ENCODE results near the gene UTF1. TPM values are rescaled to one million over a fixed set of nuclear protein-coding genes. Genes with fewer than 3 reads are reported as not detected.

UTF1 gene
- total and polyA plus RNA-seq, 4 donors = 0.06 to 0.52 TPM; not detected in 2

DNA sequence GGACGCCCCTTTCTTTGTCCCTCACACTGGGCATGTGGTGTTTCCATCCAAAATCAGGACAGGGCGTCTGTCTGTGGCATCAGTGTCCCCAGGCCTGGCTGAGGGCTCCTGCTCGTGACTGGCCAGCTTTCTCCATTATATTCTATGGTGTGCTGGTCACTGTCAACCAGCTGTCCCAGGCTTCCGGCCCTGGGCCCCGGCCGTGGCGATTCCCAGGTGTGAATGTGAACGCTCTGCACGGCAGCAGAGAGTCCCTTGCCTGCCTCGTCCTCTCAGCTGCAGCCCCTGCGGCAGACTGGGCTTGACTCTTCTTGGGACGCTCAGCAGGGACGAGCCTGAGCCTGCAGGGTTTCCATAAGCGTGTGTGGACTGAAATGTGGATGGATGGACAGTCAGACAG lies 5.9 kb upstream of the UTF1 start:
- WGBS, 2 donors = 71 to 86% methylated on average over 14 of the region's 14 CpGs
- no peak for TF ChIP-seq CTCF (IDR thresholded peaks at IDR 0.05; ENCODE audit: control extremely low read depth, extremely low read depth)
- no peak overlapping the region for H3K27ac ChIP-seq (ENCODE audit: low read depth in 1 of 2, low read length in 1 of 2)
- DNase-seq (no peak), ATAC-seq (ENCODE audit: insufficient read depth, low FRiP score) (no peak)
- H3K9ac ChIP-seq (ENCODE audit: insufficient read depth in 1 of 2, low read length in 2 of 2) = no peak overlapping the region
- H3K9me3 ChIP-seq (ENCODE audit: control insufficient read depth in 4 of 4, insufficient read depth in 3 of 4, low read length in 3 of 4) = peaks cover 0 to 2% (median 0%) of the 10 kb centered on the region in 4 donors
- H3K36me3 ChIP-seq (ENCODE audit: control insufficient read depth in 4 of 4, insufficient read depth in 4 of 4, low read length in 4 of 4) = no peaks in the 10 kb centered on the region
- peaks cover 0 to 2% (median 0%) of the 10 kb centered on the region in 5 donors for H3K4me1 ChIP-seq (ENCODE audit: control insufficient read depth in 5 of 5, insufficient read depth in 5 of 5, low read length in 5 of 5)
- no peak overlapping the region for H3K4me3 ChIP-seq
- H3K27me3 ChIP-seq (ENCODE audit: control insufficient read depth in 3 of 3, insufficient read depth in 3 of 3, low read length in 2 of 3) = peaks cover 13 to 25% (median 14%) of the 10 kb centered on the region in 3 donors

DNA sequence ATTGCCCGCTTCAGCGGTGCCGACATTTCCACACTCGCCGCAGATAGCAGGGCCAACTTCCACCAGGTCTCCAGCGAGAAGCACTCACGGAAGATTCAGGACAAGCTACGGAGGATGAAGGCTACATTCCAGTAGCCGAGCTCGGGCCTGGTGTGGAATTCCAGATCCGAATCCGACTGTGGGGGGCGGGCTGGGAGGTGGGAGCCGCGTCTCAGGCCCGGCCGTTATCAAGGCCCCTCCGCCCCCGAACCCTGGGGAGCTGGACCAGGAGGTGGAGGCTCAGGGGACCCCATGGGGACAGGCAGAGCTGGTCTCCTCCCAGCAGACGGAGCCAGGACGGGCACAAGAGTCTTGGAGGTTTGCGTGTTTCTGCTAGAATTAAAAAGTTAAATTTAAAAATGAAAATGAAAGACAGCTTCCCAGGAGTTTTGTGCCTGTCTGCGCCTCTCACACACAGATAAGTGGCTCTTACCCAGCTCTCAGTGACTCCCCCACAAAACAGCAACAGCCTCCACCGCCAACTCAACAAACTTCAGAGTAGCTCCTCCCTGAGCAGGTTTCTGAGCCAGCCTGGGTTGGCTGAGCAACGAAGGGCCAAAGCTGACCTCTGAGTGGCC lies 5.2 kb upstream of the UTF1 start:
- ATAC-seq (ENCODE audit: insufficient read depth, low FRiP score) (peak; percentile 32), DNase-seq (peak in 1 of 3 donors; percentile 23)
- Histone ChIP-seq H3K27ac (ENCODE audit: low read depth in 1 of 2, low read length in 1 of 2) (no peak overlapping the region), H3K36me3 (ENCODE audit: control insufficient read depth in 4 of 4, insufficient read depth in 4 of 4, low read length in 4 of 4) (no peaks in the 10 kb centered on the region), H3K4me1 (ENCODE audit: control insufficient read depth in 5 of 5, insufficient read depth in 5 of 5, low read length in 5 of 5) (peaks cover 0 to 2% (median 0%) of the 10 kb centered on the region in 5 donors), H3K4me3 (no peak overlapping the region), H3K9me3 (ENCODE audit: control insufficient read depth in 4 of 4, insufficient read depth in 3 of 4, low read length in 3 of 4) (peaks cover 0 to 2% (median 0%) of the 10 kb centered on the region in 4 donors), H3K27me3 (ENCODE audit: control insufficient read depth in 3 of 3, insufficient read depth in 3 of 3, low read length in 2 of 3) (peaks cover 11 to 31% (median 18%) of the 10 kb centered on the region in 3 donors), H3K9ac (ENCODE audit: insufficient read depth in 1 of 2, low read length in 2 of 2) (no peak overlapping the region)
- 55 to 77% methylated on average over 25 of the region's 25 CpGs for WGBS, 2 donors
- TF ChIP-seq CTCF (IDR thresholded peaks at IDR 0.05; ENCODE audit: control extremely low read depth, extremely low read depth) = no peak

DNA sequence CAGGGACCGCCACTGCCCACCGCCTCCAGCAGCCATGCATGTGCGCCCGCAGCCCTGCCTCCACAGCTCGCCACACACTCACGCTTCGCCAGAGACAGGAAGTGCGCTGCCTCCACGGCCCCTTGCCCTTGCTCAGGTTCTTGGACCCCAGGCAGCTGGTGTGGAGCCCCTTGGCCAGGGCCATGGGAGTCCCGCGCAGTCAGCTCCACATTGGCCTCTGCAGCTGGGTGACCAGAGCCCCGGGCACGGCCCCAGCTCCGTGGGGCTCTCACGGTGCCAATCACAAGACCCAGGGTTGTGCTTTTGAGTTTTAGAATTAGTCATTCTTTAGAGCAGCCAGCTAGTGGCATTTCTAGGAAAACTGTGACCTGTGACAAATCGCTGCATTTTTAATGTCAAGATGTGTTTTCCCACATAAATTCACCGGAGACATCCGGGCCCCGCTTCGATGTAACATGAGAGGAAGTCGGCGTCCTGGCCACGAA lies 4.3 kb upstream of the UTF1 start:
- Histone ChIP-seq H3K9ac (ENCODE audit: insufficient read depth in 1 of 2, low read length in 2 of 2) (no peak overlapping the region), H3K9me3 (ENCODE audit: control insufficient read depth in 4 of 4, insufficient read depth in 3 of 4, low read length in 3 of 4) (peaks cover 0 to 5% (median 0%) of the 10 kb centered on the region in 4 donors), H3K27me3 (ENCODE audit: control insufficient read depth in 3 of 3, insufficient read depth in 3 of 3, low read length in 2 of 3) (peaks cover 18 to 30% (median 18%) of the 10 kb centered on the region in 3 donors), H3K27ac (ENCODE audit: low read depth in 1 of 2, low read length in 1 of 2) (no peak overlapping the region), H3K36me3 (ENCODE audit: control insufficient read depth in 4 of 4, insufficient read depth in 4 of 4, low read length in 4 of 4) (no peaks in the 10 kb centered on the region), H3K4me3 (no peak overlapping the region), H3K4me1 (ENCODE audit: control insufficient read depth in 5 of 5, insufficient read depth in 5 of 5, low read length in 5 of 5) (peaks cover 0 to 5% (median 0%) of the 10 kb centered on the region in 5 donors)
- no peak for TF ChIP-seq CTCF (IDR thresholded peaks at IDR 0.05; ENCODE audit: control extremely low read depth, extremely low read depth)
- ATAC-seq (ENCODE audit: insufficient read depth, low FRiP score) (no peak), DNase-seq (no peak)
- WGBS, 2 donors = 77 to 78% methylated on average over 23 of the region's 23 CpGs
